SHP77 (cell line): ENCODE measurements around the gene SLAIN1.

ENCODE experiments used
- DNase-seq, 2 experiments: peaks; one replicate each; lab custom pipeline; 2025; lab: John Stamatoyannopoulos, UW

Gene SLAIN1

DNA sequence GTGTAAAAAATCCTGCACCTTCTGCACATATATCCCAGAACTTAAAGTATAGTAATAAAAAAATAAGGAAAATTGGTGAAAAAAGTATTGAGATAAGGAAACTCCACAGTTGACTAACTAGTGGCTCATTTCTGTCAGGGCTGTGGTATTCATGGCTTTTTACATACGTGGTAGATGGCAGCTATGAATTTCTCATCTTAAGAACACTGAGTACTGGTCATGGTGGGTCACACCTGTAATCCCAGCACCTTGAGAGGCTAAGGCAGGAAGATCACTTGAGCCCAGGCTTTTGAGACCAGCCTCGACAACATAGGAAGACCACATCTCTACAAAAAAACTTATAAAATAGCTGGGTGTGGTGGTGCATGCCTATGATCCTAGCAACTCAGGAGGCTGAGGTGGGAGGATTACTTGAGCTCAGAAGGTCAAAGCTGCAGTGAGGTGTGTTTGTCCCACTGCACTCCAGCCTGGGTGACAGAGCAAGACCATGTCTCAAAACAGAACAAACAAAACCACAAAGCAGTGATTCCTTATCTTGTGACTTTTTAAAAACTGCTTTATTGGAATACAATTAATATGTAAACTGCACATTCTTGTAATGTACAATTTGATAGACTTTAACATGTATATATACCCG lies 16.8 kb downstream of the SLAIN1 start:
- no peak for DNase-seq

DNA sequence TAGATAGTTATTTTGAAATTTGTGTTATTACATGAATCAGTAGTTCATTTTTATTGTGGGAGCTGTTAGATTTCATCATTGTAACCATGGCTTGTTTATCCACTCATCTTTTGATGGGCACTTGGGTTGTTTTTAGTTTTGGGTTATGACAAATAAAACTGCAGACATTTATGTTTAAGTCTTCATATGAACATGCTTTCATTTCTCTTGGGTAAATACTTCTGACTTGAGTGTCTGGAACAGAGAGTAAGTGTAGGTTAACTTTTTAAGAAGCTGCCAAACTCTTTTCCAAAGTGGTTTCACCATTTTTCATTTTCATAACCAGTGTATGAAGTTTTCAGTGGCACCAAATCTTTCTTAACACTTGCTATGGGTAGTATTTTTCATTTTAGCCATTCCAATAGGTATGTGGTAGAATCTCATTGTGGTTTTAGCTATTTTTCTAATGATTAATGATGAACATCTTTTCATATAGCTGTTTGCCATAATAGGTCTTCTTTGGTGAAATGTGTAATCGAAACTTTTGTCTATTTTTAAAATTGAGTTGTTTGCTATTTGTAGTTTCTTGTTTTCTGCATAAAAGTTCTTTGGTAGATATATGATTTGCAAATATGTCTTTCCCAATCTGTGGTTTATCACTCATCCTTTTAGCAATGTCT lies 17.9 kb downstream of the SLAIN1 start:
- no peak for DNase-seq

DNA sequence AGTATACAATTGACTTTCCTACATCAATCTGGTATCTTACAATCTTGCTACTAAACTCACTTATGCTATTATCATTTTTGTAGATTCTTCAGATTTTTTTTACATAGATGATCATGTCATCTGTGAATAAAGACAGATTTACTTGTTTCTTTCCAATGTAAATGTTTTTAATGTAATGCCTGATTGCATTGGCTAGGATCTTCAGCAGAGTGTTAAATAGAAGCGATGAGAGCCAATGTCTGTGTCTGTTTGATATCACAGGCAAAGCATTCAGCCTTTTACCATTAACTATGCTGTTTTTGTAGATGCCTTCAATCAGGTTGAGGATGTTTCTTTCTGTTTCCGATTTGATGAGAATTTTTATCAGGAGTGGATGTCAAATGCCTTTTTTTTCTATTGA lies 19.2 kb downstream of the SLAIN1 start:
- no peak for DNase-seq

DNA sequence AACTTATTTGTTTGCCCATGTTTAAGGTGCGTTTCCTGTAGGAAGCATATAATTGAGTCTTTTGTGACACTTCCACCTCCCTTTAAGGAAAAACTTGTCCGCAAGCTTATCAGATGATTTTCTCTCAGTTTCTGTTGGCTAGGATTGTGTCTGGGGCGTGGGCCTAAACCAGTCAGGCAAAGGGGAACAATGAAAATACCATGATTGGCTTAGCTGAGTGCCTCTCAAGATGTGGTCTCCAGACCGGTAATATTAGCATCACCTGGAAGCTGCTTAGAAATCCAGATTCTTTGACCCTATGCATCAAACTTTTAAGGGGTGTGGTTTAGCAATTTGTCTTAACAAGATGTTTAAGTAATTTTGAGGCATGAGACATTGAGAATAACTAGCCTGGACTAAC lies 20.0 kb downstream of the SLAIN1 start:
- no peak for DNase-seq

DNA sequence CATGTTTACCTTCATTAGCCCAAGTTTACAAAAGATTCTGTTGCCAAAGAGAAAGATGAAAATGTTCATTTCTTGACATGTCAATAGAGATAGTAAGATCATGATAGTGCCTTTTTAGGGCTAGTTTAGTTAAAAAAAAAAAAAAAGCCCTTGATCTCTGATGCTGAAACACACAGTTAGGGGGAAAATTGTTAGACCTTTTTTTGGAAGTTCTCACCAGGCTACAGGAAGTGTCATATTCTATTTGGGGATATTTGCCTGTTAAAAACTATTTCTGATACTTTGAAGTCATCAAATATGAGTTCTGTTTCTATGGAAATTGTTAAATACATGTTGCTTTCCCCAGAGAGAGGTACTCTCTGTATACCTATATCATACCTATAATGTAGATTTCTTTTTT lies 21.6 kb downstream of the SLAIN1 start:
- no peak for DNase-seq

DNA sequence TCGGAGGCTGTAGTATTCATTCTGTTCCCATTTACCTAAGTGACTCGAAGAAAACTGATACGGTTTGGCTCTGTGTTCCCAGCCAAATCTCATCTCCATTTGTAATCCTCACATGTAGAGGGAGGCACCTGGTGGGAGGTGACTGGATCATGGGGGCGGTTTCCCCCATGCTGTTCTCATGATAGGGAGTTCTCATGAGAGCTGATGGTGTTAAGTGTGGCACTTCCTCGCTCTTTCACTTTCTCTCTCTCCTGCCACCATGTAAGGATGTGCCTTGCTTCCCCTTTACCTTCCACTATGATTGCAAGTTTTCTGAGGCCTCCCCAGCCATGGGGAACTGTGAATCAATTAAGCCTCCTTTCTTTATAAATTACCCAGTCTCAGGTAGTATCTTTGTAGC lies 23.5 kb downstream of the SLAIN1 start:
- DNase-seq, result no peak

DNA sequence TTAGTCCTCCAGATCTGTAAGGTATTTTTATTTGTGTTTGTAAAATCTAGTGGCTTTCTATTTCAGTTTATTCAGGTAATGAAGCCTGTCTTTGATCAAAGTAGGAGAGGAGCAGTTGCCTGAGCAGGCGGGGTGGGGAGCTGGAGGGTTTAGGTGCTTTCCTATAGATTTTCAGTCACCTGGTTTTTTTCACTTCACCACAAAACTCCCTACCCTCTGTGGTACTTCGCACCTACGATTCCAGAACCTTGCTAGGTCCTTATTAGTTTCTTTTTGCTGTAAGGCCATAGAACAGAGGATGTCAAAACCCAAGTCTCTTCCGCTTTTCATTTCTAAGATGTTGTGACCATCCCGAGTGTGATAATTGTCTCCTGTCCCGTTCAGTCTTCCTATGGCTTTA lies 26.6 kb downstream of the SLAIN1 start:
- DNase-seq, result no peak

DNA sequence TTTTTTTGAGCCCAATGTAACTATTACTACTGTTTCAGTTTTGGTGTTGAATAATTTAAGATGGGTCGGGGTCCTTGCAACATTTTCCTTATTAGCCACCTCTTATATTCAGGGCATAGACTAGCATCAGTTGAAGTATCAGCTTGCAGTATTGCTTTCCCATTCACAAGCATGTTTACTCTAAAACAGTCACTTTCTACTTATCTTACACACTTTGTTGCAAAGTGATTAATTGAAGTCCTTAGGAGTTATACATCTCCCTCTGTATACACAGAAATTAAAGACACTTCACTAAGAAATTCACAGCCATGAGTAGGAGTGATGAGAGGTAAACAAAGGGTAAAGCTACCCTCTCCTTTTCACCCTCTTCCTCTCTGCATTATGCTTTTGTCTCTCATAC lies 27.6 kb downstream of the SLAIN1 start:
- DNase-seq, result no peak

DNA sequence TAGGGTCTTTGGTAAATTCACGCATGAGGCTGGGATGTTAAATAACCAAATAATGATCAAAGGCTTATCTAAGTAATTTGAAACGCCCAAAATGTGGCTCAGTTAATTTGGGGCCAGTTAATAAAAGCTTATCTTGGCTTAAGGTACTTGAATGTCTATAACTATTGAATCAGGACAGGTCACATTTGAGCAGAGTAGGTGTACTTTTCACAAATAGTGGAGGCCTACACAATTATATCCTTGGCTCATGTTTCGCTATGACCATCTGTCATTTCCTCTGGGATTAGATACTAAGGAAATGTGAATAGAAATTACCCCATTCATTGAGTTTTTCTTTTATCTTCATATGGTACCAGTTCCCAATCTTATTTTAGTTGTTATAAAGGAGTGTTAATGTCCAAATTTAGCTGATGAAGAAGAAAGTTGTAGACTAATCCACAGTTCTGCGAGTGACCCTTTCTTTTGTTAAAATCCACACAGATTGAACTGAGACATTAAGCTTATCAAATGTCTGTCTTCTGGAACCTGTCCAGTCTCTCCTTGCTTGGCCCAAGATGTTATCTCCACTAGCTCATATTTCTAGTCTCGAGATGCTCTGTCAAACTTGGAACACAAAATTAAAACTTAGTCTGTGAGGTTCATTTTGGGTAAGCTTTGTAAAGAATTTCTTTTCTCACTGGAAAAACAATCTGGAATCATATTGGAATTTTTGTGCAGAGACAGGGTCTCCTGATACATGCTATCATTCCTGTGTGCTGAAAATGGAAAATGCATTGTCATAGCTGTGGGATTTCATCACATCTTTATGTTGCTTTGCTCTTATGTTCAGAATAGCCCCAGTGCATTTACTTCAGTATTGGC lies 31.0 kb downstream of the SLAIN1 start:
- no peak for DNase-seq

DNA sequence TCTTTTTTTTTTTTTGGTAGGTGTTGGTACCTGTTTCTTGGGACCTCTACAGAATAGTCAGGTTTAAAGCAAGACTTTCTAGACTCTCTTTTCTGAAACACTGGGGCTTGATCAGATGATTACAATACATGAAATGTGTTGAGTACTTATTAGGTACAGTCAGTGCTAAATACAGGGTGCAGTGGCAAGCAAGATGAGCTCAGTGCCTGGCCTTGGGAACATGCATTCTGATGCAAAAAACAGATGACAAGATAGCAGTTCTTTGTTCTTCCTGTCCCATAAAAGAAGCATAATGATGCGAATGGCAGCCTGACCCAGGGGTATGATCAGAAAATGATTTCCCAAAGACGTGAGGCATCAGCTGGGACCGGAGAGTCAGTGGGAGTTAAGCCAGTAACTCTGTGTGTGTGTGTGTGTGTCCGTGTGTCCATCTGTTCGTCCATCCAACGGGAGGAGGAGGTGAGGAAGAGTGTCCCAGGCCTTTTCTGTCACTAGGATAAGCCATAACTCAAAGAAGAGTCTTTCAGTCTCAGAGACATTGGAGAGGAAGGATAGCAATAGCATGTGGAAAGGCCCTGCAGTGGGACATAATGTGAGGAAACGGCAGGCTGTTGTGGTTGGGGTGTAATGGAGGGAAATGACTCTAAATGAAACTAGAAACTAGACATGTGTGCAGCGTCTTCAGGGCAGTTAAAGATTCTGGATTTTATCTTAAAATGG lies 32.2 kb downstream of the SLAIN1 start:
- DNase-seq, result no peak

DNA sequence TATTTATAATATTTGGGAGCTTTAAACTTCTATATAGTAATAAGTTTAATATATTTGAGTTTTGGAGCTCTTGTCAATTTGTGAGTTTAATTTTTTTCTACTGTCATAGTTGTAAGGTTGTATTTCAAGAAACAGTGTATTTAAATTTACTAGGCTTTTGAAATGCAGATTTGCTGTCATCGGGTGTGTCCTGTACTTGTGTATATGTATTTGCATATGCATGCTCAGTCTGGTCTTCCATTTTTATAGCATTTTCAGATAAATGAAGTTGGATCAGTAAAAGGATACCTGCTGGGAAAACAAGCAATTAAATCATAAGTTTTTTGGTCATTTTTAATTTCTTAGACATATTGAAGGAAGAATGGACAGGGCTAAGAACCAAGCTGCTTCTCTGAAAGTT lies 33.1 kb downstream of the SLAIN1 start:
- no peak for DNase-seq

DNA sequence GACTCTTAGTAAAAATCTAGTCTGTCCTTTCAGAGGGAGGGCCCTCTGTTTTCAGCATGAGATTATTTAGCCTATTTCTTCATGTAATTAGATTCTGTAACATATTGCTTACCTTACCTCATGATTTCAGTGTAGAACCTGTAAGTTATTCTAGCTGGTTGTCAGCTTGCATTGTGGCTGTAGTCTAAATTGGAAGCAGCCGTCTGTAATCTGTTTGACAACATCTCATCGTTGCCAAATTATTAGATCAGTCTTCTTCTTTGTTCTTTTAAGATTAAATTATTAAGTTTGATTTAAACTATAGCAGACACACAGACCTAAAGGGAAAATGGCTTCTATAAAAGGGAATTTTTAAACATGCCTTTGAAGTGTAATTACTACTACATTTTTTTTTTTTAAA lies 34.8 kb downstream of the SLAIN1 start:
- no peak for DNase-seq

DNA sequence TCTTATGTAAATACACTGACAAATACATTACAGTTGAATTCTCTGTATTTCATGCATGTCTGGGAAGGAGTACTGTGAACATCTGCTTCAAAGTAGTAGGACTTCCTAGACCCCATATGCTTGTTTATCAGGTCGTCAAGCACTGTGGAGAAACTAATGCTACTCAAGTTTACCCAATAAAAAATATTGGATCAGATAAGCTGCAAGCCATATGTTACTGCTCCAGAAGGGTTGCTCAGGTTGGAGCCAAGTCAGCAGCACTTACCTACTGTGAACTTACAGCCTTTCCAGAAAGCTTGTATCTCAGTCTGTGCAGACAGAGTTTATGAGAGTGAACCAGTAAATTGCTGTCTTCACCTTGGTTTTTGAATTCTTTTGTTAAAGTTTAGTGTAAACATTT lies 36.2 kb downstream of the SLAIN1 start:
- DNase-seq, result no peak

DNA sequence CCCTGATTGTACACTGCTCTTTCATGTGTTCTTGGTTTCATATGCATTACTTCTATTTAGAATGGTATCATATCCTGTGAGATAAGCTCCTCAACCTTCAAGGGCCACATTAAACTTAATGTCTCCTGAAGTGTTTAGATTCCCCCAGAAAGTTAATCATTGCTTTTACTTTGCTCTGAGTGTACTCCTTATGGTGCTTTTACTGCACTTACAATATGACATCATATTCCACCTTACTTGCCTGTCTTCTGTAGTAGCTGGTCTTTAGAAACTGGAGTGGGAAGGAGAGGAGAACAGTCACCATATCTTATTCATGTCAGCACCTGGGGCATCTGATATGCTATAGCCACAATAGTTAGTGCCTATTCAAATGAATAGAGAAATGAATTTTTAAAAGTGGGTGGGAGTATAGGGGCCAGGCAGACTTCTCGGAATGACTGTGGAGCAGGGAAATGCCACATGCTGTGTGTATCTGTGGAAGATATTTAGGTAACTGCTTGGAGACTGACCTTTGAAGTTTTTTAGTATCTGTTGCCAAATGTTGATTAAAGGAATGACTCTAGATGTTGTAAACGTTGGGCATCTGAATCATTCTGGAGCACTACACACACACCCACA lies 40.2 kb downstream of the SLAIN1 start:
- no peak for DNase-seq

DNA sequence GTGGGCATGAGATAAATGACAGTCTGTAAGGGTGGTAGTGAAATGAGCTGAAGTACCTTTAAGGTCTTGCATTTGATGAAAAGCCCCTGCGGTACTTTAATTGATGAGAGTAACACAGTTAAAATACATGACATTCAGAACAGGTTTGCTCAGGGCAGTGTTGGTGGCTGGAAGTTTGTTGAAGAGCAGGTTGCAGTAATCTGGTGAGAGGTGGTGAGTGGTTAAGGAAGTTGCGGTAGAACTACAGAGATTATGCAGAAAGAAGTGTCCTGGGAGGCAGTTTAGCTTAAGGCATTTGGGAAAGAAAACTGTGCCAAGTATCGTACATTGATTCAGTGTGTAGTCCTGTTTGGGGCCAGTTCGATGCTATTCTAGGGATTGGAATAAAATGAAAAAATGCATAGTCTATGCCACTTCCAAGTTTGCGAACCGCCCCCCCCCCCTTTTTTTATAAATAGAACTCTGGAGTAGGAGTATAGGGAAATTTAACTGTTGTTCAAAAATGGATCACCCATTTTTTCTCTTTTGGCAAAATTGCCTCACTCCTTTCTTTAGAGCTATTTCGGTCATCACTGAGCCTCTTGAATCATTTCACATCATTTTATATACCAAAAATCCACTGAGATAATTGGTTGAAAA lies 42.7 kb downstream of the SLAIN1 start:
- no peak for DNase-seq

DNA sequence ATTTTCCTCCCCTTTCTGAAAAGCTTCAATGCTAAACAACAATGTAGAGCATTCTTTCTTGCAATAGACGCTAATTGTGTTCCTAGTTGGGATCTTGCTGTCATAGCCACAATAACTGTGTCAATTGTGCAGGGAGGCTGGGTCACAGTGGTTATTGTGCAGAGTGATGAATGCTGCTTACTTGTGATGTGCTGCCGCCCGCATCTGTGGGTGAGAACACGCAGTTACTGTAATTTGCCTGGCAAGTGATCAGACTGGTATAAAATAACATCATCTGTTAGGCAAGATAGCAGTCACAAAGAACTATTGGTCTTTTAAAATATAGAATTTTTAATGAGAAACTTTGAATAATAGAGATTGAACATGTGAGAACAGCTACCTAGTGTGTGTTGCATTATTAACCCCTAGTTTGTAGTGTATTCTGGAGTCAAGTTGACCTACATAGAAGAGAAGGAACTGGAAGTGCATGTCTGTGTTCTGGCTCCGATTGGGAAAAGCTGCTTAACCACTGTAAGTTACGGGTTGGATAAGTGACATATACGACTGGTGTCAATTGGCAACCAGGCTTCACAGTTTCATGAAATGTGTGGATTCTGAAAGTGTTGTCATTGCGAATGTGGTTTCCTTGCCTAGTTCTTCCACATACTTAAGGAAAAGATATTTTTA lies 43.6 kb downstream of the SLAIN1 start:
- DNase-seq, result no peak

DNA sequence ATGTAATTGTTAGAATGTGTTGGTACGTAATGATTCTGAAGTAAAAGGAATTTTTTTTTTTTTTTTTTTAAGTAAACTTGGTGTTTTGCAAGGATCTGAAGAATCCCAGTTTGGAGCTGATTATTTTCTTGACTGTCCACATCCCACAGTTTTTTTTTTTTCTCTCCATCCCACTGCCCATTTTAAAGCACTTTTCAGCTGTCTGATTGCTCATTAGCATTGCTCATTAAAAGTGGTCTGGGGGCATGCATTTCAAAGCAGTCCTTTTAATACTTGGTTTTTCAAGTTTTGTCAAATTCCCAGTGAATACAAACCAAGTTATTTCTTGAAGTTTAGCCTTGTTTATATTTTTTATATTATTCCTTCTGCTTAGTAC lies 44.1 kb downstream of the SLAIN1 start:
- no peak for DNase-seq

DNA sequence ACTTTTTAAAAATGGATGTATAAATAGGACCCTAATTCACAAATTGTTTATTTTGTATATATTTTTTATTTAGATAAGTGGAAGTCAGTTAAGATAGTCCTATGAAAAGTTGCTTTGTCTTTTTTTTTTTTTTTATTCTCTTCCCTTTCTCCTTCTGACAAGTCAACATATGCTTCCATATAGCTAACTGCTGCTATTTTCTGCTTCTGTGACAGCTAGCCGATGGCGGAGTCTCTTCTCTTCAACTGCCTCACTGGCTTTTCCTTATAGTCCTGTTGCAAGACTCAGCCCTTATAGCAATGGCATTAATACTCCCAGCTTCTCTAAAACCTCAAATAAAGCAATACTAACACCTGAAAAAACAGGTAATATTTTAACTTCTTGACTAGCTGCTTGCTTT lies 45.3 kb downstream of the SLAIN1 start:
- no peak for DNase-seq

DNA sequence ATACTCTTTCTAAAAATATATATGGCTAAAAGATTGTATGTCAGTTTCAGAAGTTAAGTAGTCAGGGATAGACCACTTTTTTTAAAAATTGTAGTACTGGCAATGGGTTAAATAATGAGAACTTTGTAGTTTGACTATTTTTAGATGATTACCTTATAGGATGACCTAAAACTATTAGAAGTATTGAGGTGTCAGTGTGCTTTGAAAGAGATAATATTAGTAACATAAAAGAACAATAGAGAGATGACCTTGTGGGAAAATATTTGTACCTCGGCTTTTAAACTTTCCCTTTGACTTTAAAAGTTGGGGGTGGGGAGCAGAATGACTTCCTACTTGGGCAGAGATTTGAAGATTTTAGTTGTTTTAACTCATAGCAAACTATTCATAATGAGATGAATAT lies 48.3 kb downstream of the SLAIN1 start:
- no peak for DNase-seq

DNA sequence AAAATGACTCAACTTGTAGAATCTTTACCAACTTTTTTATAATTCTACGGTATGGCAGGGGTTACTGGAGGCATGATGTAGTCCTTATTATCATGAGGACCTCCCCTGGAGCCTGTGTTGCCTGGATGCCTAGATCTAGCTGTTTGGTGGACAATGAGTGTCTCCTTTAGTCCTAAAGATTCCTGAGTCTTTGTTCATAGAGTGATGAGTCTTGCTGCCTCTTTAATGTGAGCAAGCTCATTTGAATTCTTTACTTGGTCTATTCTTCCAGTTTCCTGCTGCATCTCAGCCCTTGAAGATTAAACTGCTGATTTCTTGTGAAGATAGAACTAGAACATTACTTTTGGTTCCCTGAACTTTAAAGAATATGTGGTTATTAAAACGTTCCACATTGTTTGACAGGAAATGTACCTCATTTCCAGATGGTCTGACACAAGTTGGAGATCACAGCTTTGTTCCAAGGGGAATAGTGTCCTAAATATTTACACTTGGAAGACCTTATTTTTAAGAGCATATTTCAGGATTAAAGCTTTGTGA lies 51.9 kb downstream of the SLAIN1 start:
- no peak for DNase-seq
